HepG2 (cell line): ENCODE results near the gene ATR. TPM values are rescaled to one million over a fixed set of nuclear protein-coding genes. Genes with fewer than 3 reads are reported as not detected.

Experiments
- ATAC-seq: fragments of 200-7000 bp; cut with Tn5 transposase; 3 replicates; pipeline ENCODE4 v1.9.1; 2020; ENCODE audit warnings: mild to moderate bottlenecking, moderate library complexity
- BruUV-seq: library from RNA; stranded (reverse); fragments of 400-500 nt; replicated peaks from 2 replicates; lab custom pipeline; 2021; lab: Mats Ljungman, UMichigan
- CTCF ChIA-PET: fragments of 300-600 bp; formaldehyde crosslinking; extraction: SDS; loops from one replicate; lab custom pipeline; 2021; ENCODE audit warnings: low total read pairs, inconsistent platforms, low intra/inter-chr PET ratio; lab: Yijun Ruan, JAX
- POLR2A ChIA-PET: fragments of 350-600 bp; sonication (Branson Sonifier 250); formaldehyde crosslinking; loops from one replicate; lab custom pipeline; 2020; ENCODE audit warnings: antibody characterized with exemption, inconsistent platforms; lab: Yijun Ruan, JAX
- DNase-seq: peaks from one replicate; pipeline ENCODE4 v3.0.0-alpha.2; 2015; ENCODE audit warnings: low spot score
- FAIRE-seq: peaks from 3 replicates; lab custom pipeline; 2011; peaks lifted over from hg19 to GRCh38; lab: Jason Lieb, UNC
- H2AFZ ChIP-seq: one replicate; pipeline ENCODE4 v1.6.1; 2011; ENCODE audit warnings: low read length, inconsistent platforms
- H3K27ac ChIP-seq: fragments of 300-600 bp; 3 replicates; pipeline ENCODE4 v1.8.0; 2011; ENCODE audit warnings: mixed run types, mild to moderate bottlenecking, mixed read lengths, low read length, inconsistent platforms; ENCODE audit not compliant: insufficient read depth; ENCODE audit errors: extremely low read length
- H3K27me3 ChIP-seq, 2 experiments: fragments of 200-600 bp in 1 of 2; 2 replicates in 1 of 2; 3 replicates in 1 of 2; pipeline versions ENCODE4 v1.6.0 to v1.8.0; 2011; ENCODE audit warnings: low read length in 2 of 2, mild to moderate bottlenecking in 2 of 2, moderate library complexity in 2 of 2, inconsistent platforms in 1 of 2; ENCODE audit not compliant: insufficient read depth in 2 of 2, control insufficient read depth in 1 of 2
- H3K36me3 ChIP-seq, 2 experiments: fragments of 200-600 bp in 1 of 2; replicated peaks in 1 of 2; 2 replicates in 1 of 2; 3 replicates in 1 of 2; pipeline versions ENCODE4 v1.5.1 to v1.8.0; 2011; ENCODE audit warnings: low read length in 2 of 2, inconsistent platforms in 1 of 2; ENCODE audit not compliant: insufficient read depth in 2 of 2, control insufficient read depth in 1 of 2
- H3K4me1 ChIP-seq: 2 replicates; pipeline ENCODE4 v1.5.1; 2012; ENCODE audit warnings: low read length, inconsistent platforms; ENCODE audit not compliant: insufficient read depth
- H3K4me2 ChIP-seq: 2 replicates; pipeline ENCODE4 v1.6.0; 2011; ENCODE audit warnings: low read depth, low read length, inconsistent platforms
- H3K4me3 ChIP-seq, 3 experiments: fragments of 200-600 bp in 1 of 3; sonication (generic), shearing (Covaris generic) in 1 of 3; replicated peaks in 1 of 3; 2 replicates each; pipeline ENCODE4 v1.5.1; 2011 to 2016; ENCODE audit warnings: low read length in 3 of 3, inconsistent platforms in 2 of 3, low read depth in 2 of 3, mild to moderate bottlenecking in 2 of 3, control low read depth in 1 of 3, mixed read lengths in 1 of 3; ENCODE audit not compliant: insufficient read depth in 1 of 3
- H3K79me2 ChIP-seq: one replicate; pipeline ENCODE4 v1.6.1; 2011; ENCODE audit warnings: low read length, inconsistent platforms; ENCODE audit not compliant: insufficient read depth
- H3K9ac ChIP-seq: 2 replicates; pipeline ENCODE4 v1.6.0; 2011; ENCODE audit warnings: mild to moderate bottlenecking, low read depth, low read length, inconsistent platforms; ENCODE audit not compliant: insufficient read depth
- H3K9me3 ChIP-seq: 2 replicates; pipeline ENCODE4 v1.5.1; 2012; ENCODE audit warnings: mild to moderate bottlenecking, low read length
- H4K20me1 ChIP-seq: 2 replicates; pipeline ENCODE4 v1.6.0; 2011; ENCODE audit warnings: inconsistent platforms, mild to moderate bottlenecking, low read length, moderate library complexity; ENCODE audit not compliant: insufficient read depth
- CSRNP2 ChIP-seq: sonication (generic); formaldehyde crosslinking; conservative IDR thresholded peaks from 2 replicates; pipeline ENCODE4 v1.8.0; 2022; ENCODE audit warnings: low read depth, missing genetic modification reagents
- FOSL2 ChIP-seq: sonication (generic); formaldehyde crosslinking; IDR thresholded peaks from 2 replicates; pipeline ENCODE4 v1.4.0; 2020; ENCODE audit warnings: missing genetic modification reagents
- HBP1 ChIP-seq: IDR thresholded peaks from 2 replicates; pipeline ENCODE4 v1.6.1; 2016; ENCODE audit warnings: low read depth, control low read depth
- MTA1 ChIP-seq: sonication (generic); formaldehyde crosslinking; IDR thresholded peaks from 2 replicates; pipeline ENCODE4 v1.4.0; 2020; ENCODE audit warnings: missing genetic modification reagents, mild to moderate bottlenecking, borderline replicate concordance
- NFE2L2 ChIP-seq: fragments of 150-350 bp; IDR thresholded peaks from 2 replicates; pipeline ENCODE4 v1.6.1; 2014; ENCODE audit warnings: low read length
- NFKBIZ ChIP-seq: IDR thresholded peaks from 2 replicates; pipeline ENCODE4 v1.6.1; 2018; ENCODE audit warnings: missing genetic modification reagents, missing compliant biosample characterization
- ZFAT ChIP-seq: sonication (generic); formaldehyde crosslinking; conservative IDR thresholded peaks from 2 replicates; pipeline ENCODE4 v1.8.1; 2023; ENCODE audit warnings: missing genetic modification reagents, inconsistent platforms
- ZNF142 ChIP-seq: sonication (generic); formaldehyde crosslinking; IDR thresholded peaks from 2 replicates; pipeline ENCODE4 v1.4.0; 2020; ENCODE audit warnings: missing genetic modification reagents
- ZNF501 ChIP-seq: sonication (generic); formaldehyde crosslinking; IDR thresholded peaks from 2 replicates; pipeline ENCODE4 v1.5.1; 2020; ENCODE audit warnings: mild to moderate bottlenecking, moderate library complexity, missing genetic modification reagents
- ZNF781 ChIP-seq: sonication (generic); formaldehyde crosslinking; IDR thresholded peaks from 2 replicates; pipeline ENCODE4 v1.5.1; 2020; ENCODE audit warnings: borderline replicate concordance, mild to moderate bottlenecking, missing genetic modification reagents; ENCODE audit errors: not compliant biosample characterization
- ZNF788 ChIP-seq: sonication (generic); formaldehyde crosslinking; IDR thresholded peaks from 2 replicates; pipeline ENCODE4 v1.5.0; 2020; ENCODE audit warnings: mild to moderate bottlenecking, missing genetic modification reagents, borderline replicate concordance
- ZSCAN12 ChIP-seq: sonication (generic); formaldehyde crosslinking; IDR thresholded peaks from 2 replicates; pipeline ENCODE4 v1.9.0; 2021; ENCODE audit warnings: mild to moderate bottlenecking, missing genetic modification reagents
- WGBS: methylation state at CpG from one replicate; pipeline ENCODE4 v1.1.6; 2017; ENCODE audit warnings: low lambda C conversion rate; 5-methylcytosine and 5-hydroxymethylcytosine counted together
- in situ Hi-C: cut with HindIII; loops from 2 replicates; pipeline ENCODE4 v1.10.0; 2017; ENCODE audit warnings: low pct_unique_long_range_greater_than_20kb; ENCODE audit not compliant: extremely low pct_ligation_motif_present
- intact Hi-C: fragments of 100-400 bp; cut with micrococcal nuclease; formaldehyde crosslinking; loops from one replicate; pipeline ENCODE4 v1.10.0; 2022; ENCODE audit not compliant: unreplicated experiment
- polyA plus RNA-seq, 8 experiments: library from polyadenylated mRNA; depleted of rRNA in 3 of 8; stranded (reverse) in 7 of 8; unstranded in 1 of 8; fragments of >200 nt; fragmentation: Illumina TruSeq in 4 of 8; extraction: Trizol in 4 of 8; gene quantifications; 2 replicates each; pipeline versions ENCODE4 v1.2.1 to v1.2.3, GENCODE V29; 2011 to 2016; ENCODE audit warnings: low read depth in 4 of 8, missing spikeins in 1 of 8, mixed read lengths in 1 of 8; ENCODE audit not compliant: insufficient read depth in 1 of 8
- total RNA-seq, 5 experiments: library from RNA; depleted of rRNA; stranded (reverse); fragments of >200 nt; fragmentation: Illumina TruSeq; extraction: Trizol; gene quantifications; 2 replicates each; pipeline ENCODE4 v1.2.3, GENCODE V29; 2016; ENCODE audit warnings: low read depth in 1 of 5
- TF ChIP-seq, protein P1 (sequence below): sonication (generic); formaldehyde crosslinking; IDR thresholded peaks from 2 replicates; pipeline ENCODE4 v1.4.0; 2020; ENCODE audit warnings: missing genetic modification reagents

ATR gene
- total and polyA plus RNA-seq, 2 of the 13 experiments (the other 11 are each of a cell fraction or from before 2014, with no cell fraction given), result 6.6 to 17.0 TPM

DNA sequence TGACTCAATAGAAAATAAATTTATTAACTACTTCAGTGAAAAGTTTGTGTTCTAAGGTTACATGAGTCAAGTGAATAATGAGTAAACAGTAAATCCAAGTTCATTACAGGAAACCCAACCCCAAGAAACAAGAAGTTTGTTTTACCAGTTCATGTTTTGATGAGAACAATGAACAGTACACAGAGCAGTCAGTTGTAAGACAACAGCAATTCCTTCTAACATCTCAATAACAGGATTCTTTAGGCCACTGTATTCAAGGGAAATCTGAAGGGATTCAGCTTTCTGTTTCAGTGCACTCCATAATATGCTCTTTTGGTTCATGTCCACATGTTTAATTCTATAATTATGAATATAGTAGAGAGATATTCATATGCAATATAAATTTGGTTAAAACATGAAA lies 18.4 kb downstream of the ATR start (continued):
- TF ChIP-seq ZNF788 (CRISPR knock-in tag) (no peak), NFKBIZ (CRISPR knock-in tag) (no peak), FOSL2 (CRISPR knock-in tag) (no peak)

DNA sequence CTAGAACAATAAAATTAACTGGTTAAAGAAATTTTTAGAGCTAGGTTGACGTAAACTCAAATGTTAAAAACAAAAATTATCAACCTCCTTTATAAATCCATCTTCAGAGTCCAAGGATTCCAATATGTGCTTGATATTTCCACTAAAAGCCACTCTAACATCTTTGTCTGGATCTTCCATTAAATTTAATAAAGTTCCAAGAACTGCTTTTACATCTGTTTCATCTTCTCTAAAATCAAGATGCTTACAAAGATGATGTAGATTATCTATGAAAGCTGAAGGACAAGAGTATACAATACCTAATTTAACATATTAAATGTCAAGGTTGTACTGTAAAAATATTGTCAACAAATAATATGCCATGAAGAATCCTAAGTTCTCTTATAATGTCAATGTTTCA lies 24.8 kb downstream of the ATR start:
- H3K4me1 ChIP-seq, result no peaks in the 10 kb centered on the region
- H4K20me1 ChIP-seq, result no peaks in the 10 kb centered on the region
- no peak for FAIRE-seq
- in situ Hi-C loops (no loop called here), intact Hi-C loops (no loop called here)
- no TSS peak for BruUV-seq
- H2AFZ ChIP-seq, result no peak overlapping the region
- DNase-seq, result no peak
- no peak overlapping the region for H3K4me2 ChIP-seq
- H3K79me2 ChIP-seq, result no peaks in the 10 kb centered on the region
- H3K4me3 ChIP-seq, result no peak overlapping the region
- H3K9me3 ChIP-seq, result no peaks in the 10 kb centered on the region
- WGBS, result 96% methylated on average over 1 of the region's 1 CpG
- no peaks in the 10 kb centered on the region for H3K27me3 ChIP-seq
- no peak overlapping the region for H3K27ac ChIP-seq
- ChIA-PET CTCF (no interaction called here), POLR2A (no interaction called here)
- no peak for ATAC-seq
- H3K36me3 ChIP-seq, result peaks cover 1 to 21% of the 10 kb centered on the region in 2 experiments; a peak in 4 of 5 replicates
- H3K9ac ChIP-seq, result no peak overlapping the region
- TF ChIP-seq HBP1 (no peak), ZSCAN12 (CRISPR knock-in tag) (no peak), ZNF781 (no peak), ZNF142 (CRISPR knock-in tag) (no peak), CSRNP2 (CRISPR knock-in tag) (no peak), NFE2L2 (no peak), ZFAT (CRISPR knock-in tag) (no peak), MTA1 (no peak), ZNF501 (CRISPR knock-in tag) (no peak)
- TF ChIP-seq, protein P1, sequence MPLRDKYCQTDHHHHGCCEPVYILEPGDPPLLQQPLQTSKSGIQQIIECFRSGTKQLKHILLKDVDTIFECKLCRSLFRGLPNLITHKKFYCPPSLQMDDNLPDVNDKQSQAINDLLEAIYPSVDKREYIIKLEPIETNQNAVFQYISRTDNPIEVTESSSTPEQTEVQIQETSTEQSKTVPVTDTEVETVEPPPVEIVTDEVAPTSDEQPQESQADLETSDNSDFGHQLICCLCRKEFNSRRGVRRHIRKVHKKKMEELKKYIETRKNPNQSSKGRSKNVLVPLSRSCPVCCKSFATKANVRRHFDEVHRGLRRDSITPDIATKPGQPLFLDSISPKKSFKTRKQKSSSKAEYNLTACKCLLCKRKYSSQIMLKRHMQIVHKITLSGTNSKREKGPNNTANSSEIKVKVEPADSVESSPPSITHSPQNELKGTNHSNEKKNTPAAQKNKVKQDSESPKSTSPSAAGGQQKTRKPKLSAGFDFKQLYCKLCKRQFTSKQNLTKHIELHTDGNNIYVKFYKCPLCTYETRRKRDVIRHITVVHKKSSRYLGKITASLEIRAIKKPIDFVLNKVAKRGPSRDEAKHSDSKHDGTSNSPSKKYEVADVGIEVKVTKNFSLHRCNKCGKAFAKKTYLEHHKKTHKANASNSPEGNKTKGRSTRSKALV (CRISPR knock-in tag), result no peak
